LoVo (cell line): ENCODE measurements around the gene PLPP7.
A peak's percentile ranks its signal among the peaks of the same experiment; 100 is the strongest.
"Not testable (repeated sequence)": the region's sequence is repeated elsewhere in the genome, so short reads cannot be mapped to it uniquely, and the experiment has no call there.

ENCODE experiments used
- DNase-seq: peaks from one replicate; pipeline ENCODE4 v3.0.0-alpha.2; 2016; ENCODE audit warnings: low spot score

The PLPP7 gene

DNA sequence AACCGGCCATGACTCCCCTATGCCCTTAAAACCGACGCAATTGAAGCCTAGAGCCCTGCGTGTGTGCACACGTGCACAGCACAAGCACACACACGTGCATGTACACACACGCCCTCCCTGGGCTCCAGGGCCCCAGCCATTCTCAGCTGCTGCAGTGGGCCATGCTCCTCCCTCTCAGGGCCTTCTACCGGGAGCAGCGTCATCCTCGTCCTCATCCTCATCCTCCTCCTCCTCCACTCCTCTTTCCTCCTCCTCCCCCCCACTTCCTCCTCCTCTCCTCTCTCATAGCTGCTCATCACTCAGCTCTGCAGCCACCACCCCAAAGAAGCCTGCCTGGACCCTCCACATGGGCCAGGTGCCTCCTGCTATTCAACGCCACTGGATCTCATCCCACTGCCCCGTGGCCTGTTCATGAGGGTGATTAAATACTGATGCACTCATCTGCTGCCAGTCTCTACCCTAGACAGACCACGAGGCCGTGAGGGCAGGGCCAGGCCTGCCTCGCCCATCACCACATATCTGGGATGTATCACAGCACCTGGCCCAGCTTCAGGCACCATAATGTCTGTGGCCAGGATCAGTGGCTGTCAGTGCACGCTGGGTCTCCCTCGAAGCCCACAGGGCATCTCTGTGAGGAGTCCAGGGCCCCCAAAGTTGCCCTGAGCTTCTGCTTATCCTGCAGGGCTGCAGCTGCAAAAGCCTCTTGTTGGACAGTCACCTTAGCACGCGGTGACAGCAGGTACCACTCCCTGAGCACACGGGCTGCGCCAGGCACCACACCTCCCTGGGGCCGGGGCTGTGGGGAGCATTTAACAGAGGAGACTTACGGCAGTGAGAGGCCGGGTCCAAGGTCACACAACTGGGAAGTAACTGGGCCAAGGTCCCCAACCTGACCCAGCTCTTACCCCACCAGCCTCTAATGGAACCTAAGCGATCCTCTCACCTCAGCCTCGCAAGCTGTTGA lies 23.0 kb upstream of the PLPP7 start:
- DNase-seq = no peak

GRCh38 chr9:131270171-131271015 lies 19.1 kb upstream of the PLPP7 start:
- DNase-seq = no peak

GRCh38 chr9:131271016-131271273 lies 18.6 kb upstream of the PLPP7 start:
- not testable (repeated sequence) for DNase-seq

DNA sequence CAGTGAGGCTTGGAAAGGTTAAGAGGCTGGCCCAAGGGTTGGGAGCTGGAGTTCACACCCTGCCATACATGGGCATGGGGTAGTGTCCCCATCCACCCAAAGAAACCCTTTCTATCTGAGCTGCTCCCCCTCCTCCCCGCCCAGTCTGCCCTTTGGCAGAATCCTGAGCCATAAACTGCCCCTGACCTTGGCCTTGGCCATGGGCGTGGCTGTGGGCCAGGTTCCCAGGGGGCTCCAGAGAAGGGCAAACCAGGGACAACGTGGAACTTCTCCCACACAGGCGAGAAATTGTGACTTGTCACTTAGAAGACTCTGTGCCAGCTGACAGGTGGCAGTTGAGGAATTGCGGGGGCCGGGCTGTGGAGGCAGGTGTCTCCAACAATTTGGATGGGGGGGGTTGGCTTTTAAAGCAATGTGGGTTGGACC lies 18.0 kb upstream of the PLPP7 start:
- DNase-seq = no peak

DNA sequence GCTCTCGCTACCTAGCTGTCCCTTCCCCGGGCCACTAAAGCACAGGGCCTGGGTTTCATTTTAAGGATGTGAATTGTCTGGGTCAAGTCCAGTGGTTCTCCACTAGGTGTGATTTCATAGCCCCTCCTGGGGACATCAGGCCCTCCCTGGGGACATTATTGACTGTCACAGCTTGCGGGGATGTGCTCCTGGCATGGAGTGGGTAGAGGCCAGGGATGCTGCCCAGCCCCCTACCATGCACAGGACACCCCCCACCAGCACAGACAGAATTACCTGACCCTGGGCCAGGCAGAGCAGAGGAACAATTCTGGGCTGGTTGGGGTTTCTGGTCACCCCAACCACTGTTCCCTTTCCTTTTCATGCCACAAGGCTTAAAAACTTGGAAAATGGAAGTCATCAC lies 17.3 kb upstream of the PLPP7 start:
- no peak for DNase-seq

DNA sequence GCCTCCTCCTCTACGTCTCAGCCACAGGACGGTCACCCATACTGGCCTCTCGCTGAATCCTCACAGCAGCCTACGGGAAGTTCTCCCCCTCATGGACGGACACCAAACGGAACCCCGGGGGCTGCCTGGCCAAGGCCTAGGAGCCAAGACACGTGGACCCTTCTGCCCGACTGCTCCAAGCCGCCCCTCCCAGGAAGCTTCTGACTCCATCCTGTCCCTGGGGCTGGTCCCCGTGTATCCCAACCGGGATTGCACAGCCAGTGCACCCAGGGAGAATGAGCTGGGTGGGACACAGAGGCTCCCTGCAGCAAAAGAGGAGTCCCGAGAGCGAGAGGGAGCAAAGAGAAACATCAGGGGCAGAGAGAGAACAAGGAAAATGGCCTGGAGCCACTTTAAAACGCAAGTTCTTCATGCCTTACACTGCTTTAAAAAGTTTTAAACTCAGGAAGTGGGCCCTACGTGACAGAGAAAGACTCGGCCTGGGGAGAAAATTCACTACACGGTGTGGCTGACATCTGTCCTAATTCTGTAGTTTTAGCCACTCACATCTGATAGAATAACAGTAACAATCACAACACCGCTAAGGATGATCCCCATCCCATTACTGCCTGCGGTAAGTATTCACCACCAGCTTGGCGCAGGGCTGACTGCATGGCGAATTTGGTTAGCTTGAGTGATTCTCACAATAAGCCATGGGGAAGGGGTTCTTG lies 16.2 kb upstream of the PLPP7 start:
- no peak for DNase-seq

DNA sequence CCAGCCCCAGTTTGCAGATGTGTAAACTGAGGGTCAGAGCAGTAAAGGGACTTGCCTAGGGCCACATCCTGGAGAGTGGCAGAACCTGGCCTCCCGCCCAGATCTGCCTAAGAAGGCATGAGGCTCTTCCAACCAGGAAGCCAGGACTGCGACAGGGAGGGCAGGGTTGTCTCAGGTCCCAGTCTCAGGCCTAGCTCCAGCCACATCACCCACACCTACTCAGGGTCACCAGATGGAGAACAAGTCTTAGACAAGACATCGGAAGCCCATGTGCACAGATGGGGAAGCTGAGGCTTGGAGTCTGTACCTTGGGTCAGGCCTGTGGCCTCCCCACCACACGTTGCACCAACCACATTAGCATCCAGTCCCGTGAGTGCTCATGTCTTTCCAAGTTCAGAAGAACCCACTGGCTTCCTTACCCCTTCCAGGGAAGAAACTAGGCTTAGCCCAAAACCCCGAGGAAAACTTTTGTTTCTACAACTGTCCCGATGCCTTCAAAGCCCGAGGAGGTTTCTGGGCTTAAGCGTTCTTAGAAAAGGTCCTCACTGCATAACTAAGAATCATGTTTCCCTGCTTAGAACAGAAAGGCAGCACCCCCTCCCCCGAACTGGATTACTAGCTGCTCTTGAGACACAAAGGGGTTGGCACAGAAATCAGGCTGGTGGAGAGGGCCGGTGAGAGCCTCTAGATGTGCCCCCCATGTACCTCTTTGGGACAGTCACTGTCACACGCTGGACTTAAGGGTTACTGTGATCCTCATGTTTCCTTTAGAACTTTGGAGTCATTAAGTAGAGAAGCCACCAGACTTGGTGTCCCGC lies 15.5 kb upstream of the PLPP7 start:
- DNase-seq = no peak

GRCh38 chr9:131274674-131275331 lies 14.7 kb upstream of the PLPP7 start:
- DNase-seq = no peak

GRCh38 chr9:131275332-131276093 lies 14.0 kb upstream of the PLPP7 start:
- DNase-seq = no peak

- no peak for DNase-seq
Observed at GRCh38 chr9:131276094-131276888, 13.2 kb upstream of the PLPP7 start, which contains the start of gene FAM78A. Gene FAM78A, minus strand, starts transcription at chr9:131276510. Its CDS starts 331 bp downstream, at chr9:131276179.

DNA sequence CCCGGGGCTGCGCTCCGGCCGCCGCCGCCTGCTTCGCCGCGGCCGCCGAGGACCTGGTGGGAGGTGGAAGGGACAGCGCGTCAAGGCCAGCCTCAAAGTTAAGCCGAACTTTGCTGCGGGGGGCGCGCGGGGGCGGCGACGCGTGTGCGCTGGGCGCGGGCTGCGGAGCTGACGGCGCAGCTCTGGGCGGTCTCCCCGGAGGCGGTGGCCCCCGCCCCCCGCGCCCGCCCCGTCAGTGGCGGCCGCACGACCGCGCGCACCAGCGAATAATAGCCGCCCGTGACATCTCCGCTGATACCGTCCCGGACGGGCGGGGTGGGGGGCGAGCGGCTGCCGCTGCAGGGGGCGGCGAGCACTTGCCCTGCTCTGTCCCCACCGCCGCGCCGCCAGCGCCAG lies 12.6 kb upstream of the PLPP7 start:
- no peak for DNase-seq

DNA sequence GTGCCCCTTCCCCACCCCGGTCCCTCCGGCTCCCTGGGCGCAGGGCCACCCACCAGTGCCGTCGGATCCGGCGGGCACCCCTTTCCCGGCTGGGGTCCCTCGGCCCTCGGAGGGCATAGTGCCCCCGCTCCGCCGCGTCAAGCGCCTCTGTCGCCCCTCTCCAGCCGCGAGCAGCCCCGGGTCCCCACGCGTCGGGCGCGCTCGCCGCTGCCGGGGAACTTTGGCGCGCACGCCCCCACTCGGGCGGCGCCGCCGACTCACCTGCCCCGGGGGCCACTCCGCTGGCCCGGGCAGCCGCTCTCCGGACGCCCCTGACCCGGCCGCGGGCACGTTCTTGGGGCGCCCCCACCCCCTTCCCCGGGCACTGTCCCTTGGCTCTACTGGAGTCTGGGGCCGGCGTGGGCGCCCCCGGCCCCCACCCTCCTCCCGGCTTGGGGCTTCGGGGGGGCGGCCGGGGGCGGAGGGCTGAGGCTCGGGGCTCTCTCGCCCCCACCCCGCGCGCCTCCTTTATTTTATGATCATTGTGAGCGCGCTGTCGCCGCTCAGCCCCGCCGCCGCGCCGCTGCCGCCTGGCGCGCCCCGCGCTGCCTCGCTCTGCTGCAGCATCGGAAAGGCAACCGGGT lies 12.1 kb upstream of the PLPP7 start:
- no peak for DNase-seq

- DNase-seq = peak; percentile 74
Observed at GRCh38 chr9:131277910-131278701, 11.4 kb upstream of the PLPP7 start.

DNA sequence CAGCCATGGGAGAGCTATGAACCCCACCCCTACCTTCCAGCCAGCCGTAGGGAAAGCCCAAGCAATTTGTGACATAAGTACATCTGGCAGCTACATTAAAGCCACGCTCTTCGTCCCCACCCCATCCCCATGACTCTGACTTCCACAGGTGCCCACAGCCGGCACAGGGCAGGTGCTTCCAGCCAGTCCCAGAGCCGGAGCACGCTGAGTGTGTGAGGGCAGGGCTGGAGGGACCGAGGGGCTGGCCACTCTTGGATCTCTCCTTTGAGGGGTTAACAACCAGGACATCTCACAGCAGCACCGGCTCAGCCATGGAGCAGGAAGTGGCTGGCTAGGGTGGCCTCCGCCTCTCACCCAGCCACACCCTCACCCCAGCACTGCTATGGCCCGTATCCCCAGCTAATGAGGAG lies 10.8 kb upstream of the PLPP7 start:
- no peak for DNase-seq

DNA sequence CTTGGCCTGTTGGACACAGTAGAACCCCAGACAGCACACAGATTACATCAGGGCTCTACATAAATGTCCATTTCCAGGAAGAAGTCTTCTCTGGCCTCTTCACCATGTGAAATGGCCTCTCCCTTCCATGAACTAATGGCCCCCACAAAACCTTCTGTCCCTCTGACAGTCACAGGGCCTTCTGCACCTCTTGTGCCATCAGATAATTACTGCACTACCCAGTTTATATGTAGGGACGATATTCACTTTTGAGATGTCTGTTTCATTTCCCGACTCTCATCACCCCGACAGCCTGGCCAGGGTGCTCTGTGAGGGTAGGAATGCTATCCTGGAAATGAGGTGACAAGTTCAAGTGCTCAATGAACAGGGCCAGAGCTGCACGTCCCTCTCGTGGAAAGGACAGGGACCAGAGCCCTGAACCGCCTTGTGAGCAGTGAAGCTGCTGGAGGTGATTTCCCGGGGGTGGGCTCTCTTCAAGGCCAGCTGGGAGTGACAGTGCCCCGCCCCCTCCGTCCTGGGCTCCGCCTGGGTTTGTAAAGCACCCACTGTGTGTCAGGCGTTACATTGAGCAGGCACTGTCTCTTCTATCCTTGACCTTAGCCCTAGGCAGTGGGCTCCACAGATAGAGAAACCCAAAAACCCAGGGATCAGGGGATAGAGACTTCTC lies 10.2 kb upstream of the PLPP7 start:
- DNase-seq = no peak

GRCh38 chr9:131279863-131280570 lies 9.5 kb upstream of the PLPP7 start:
- no peak for DNase-seq

DNA sequence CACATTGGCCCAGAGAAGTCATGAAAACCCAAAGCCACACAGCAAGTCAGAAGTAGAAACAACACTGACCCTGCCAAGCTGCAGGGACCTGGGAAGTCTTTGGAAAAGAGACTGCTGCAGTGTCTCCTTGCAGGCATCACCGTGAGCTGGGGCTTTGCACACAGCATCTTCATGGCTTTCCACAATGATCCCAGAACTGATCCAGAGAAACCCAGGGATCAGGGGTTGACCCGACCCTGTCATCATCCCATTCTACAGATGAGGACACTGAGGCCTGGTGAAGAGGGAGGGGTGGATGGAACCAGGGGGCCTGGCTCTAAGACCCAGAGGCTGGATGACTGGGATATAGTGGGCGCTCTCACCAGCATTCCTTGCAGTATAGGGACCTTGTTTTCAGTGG lies 8.9 kb upstream of the PLPP7 start:
- DNase-seq = no peak
